ENCODE results near the gene MPND.
"Not testable (repeated sequence)": the region's sequence is repeated elsewhere in the genome, so short reads cannot be mapped to it uniquely, and the experiment has no call there.

MPND gene

DNA sequence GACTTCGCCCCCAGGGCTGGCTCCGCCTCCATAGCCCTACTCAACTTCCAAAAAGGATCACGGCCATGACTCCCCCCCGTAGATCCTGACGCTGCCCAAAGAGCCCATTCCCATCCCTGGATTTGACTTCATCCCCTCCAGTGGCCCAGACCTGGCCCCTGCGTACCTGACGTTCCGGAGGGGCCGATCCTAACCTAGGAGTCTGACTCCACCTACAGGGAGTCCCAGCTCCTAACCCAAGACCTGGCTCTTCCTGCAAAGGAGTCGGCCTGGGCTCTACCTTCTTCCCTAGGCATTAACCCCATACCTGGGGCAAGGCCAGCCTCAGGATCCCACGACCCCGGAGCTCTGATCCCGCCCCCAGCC lies 15.5 kb upstream of the MPND start:
- intact Hi-C loops (cut with micrococcal nuclease) = loop anchor here (2.0 kb wide), 1 partner anchor 15 kb away; the partner anchor contains the start of gene MPND
- Mint-ChIP-seq H3K4me3 (peak overlapping the region; percentile 82), H3K27me3 (peaks cover 60% of the 10 kb centered on the region), H3K27ac (peak overlapping the region; percentile 77), H3K9me3 (no peaks in the 10 kb centered on the region), H3K36me3 (ENCODE audit: low read depth) (no peaks in the 10 kb centered on the region), H3K4me1 (ENCODE audit: low read depth) (peaks cover 35% of the 10 kb centered on the region)

DNA sequence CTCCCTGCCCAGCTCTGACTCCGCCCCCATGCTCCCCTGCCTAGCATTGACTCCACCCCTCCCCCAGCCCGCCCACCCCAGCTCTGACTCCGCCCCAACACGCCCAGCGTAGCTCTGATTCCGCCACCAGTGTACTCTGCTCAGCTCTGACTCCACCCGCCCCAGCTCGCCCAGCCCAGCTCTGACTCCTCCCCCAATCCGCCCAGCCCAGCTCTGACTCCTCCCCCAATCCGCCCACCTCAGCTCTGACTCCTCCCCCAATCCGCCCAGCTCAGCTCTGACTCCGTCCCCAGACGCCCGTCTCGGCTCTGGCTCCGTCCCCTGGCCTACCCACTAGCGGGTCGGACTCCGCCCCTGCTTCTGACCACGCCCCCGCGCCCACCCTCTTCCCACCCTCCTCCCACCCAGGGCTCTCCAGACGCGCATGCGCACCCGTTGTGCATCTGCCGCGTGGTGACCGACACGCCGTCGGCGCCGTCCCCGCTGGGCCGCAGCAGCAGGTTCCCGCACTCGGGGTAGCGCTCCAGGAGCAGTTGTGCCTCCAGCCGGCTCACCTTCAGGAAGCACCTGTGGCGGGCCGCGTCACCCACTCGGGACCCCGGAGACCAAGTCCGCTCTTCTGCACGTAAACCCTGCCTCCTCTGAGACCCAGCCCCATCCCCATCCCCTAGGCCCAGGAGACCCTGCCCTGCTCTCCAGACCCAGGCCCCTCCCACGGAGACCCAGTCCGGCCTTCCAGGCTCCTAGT lies 14.9 kb upstream of the MPND start:
- H3K27ac Mint-ChIP-seq = peak overlapping the region; percentile 77
- H3K36me3 Mint-ChIP-seq (ENCODE audit: low read depth) = no peaks in the 10 kb centered on the region
- no peaks in the 10 kb centered on the region for H3K9me3 Mint-ChIP-seq
- H3K4me1 Mint-ChIP-seq (ENCODE audit: low read depth) = peaks cover 35% of the 10 kb centered on the region
- H3K4me3 Mint-ChIP-seq = peak overlapping the region; percentile 82
- H3K27me3 Mint-ChIP-seq = peaks cover 60% of the 10 kb centered on the region
- intact Hi-C loops (cut with micrococcal nuclease) = loop anchor here (2.0 kb wide), 1 partner anchor 14 kb away; the partner anchor contains the start of gene MPND

DNA sequence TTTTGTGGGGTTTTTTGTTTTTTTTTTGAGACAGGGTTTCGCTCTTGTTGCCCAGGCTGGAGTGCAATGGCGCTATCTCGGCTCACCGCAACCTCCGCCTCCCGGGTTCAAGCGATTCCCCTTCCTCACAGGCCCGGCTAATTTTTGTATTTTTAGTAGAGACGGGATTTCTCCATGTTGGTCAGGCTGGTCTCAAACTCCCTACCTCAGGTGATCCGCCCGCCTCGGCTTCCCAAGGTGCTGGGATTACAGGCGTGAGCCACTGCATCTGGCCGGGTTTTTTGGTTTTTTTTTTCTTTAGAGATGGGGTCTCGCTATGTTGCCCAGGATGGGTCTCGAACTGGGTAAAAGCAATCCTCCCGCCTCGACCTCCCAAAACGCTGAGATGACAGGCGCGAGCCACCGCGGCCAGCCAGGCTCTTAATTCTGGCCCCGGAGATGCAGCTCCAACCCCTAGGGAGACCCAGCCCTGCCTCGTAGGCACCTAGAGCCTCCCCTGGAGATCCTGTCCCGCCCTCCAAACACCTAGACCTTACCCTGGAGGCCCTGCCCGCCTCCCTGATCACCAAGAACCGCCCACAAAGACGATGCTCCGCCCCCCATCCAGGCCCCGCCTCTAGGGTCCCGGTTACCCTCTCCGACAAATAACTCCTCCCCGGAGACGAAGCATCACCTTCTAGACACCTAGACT lies 14.2 kb upstream of the MPND start:
- Mint-ChIP-seq H3K27ac (peak overlapping the region; percentile 77), H3K4me3 (peak overlapping the region; percentile 82), H3K27me3 (peaks cover 58% of the 10 kb centered on the region), H3K4me1 (ENCODE audit: low read depth) (peaks cover 35% of the 10 kb centered on the region)
- H3K9me3 Mint-ChIP-seq; H3K36me3 Mint-ChIP-seq (ENCODE audit: low read depth): not testable (repeated sequence)
- intact Hi-C loops (cut with micrococcal nuclease) = loop anchor here (2.0 kb wide), 1 partner anchor 14 kb away; the partner anchor contains the start of gene MPND

DNA sequence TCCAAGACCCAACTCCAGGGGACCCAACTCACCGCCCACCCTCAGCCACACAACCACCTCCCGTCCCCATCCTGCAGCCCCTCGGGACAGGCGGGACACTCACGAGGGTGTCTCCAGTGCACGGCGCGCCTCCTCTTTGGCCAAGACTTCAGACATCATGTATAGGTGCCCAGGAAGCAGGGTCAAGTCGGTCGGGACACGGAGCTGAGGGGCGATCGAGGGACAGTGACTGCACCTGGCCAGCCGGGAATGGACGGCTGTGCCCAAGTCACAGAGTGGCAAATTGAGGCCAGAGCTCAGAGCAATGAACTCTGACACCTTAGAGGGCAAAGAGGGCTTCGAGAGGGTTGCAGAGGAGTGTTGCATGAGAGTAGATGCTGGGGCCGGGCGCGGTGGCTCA lies 13.5 kb upstream of the MPND start:
- intact Hi-C loops (cut with micrococcal nuclease) = loop anchor here (2.0 kb wide), 1 partner anchor 13 kb away; the partner anchor contains the start of gene MPND
- Mint-ChIP-seq H3K4me1 (ENCODE audit: low read depth) (peaks cover 35% of the 10 kb centered on the region), H3K4me3 (no peak overlapping the region), H3K27me3 (peaks cover 52% of the 10 kb centered on the region), H3K27ac (peak overlapping the region; percentile 77), H3K9me3 (peaks cover 8% of the 10 kb centered on the region), H3K36me3 (ENCODE audit: low read depth) (no peaks in the 10 kb centered on the region)

DNA sequence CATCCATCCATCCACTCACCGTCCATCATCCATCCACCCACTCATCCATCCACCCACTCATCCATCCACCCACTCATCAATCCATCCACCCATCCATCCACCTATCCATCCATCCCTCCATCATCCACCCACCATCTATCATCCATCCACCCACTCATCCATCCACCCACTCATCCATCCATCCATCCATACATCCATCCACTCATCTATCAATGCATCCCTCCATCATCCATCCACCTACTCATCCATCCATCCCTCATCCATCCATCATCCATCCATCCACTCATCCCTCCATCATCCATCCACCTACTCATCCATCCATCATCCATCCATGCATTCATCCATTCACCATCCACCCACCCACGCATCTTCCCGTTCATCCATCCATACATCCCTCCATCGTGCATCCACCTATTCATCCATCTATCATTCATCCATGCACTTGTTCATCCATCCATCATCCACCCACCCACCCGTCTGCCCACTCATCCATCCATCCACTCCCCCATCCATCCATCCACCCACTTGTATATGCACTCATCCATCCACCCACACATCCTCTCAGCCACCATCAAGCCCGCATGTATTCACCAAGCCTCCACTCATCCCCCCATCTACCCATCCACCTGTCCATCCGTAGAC lies 8.3 kb upstream of the MPND start:
- H3K9me3 Mint-ChIP-seq = peaks cover 14% of the 10 kb centered on the region
- no peaks in the 10 kb centered on the region for H3K36me3 Mint-ChIP-seq (ENCODE audit: low read depth)
- H3K4me3 Mint-ChIP-seq = no peak overlapping the region
- H3K27me3 Mint-ChIP-seq = peaks cover 22% of the 10 kb centered on the region
- no peak overlapping the region for H3K27ac Mint-ChIP-seq
- intact Hi-C loops (cut with micrococcal nuclease) = no loop called here
- peaks cover 20% of the 10 kb centered on the region for H3K4me1 Mint-ChIP-seq (ENCODE audit: low read depth)

DNA sequence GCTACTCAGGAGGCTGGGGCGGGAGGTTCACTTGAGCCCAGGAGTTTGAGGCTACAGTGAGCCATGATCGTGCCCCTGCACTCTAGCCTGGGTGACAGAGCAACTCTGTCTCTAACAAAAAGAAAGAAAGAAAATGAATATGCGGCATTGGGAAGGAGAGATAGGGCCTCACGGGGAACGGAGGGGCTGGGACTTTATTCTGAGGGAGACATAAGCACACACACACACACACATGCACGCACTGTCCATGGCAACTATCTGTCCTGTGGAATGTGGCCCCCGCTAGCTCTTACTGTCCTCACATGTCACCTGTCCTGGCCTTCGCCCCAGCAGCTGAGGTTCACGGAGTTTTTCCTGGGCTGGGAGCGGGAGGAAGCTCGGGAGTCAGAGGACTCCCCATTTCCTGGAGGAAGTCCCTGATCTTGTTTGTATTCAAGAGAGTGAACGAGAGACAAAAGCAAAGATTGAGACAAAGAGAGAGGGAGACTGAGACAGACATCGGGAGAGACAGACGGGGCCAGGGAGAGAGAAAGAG lies 5.4 kb upstream of the MPND start:
- Mint-ChIP-seq H3K27ac (peak overlapping the region; percentile 79), H3K9me3 (peaks cover 14% of the 10 kb centered on the region), H3K4me3 (peak overlapping the region; percentile 74), H3K27me3 (peaks cover 19% of the 10 kb centered on the region), H3K4me1 (ENCODE audit: low read depth) (peaks cover 30% of the 10 kb centered on the region), H3K36me3 (ENCODE audit: low read depth) (peaks cover under 1% of the 10 kb centered on the region)
- intact Hi-C loops (cut with micrococcal nuclease) = no loop called here

DNA sequence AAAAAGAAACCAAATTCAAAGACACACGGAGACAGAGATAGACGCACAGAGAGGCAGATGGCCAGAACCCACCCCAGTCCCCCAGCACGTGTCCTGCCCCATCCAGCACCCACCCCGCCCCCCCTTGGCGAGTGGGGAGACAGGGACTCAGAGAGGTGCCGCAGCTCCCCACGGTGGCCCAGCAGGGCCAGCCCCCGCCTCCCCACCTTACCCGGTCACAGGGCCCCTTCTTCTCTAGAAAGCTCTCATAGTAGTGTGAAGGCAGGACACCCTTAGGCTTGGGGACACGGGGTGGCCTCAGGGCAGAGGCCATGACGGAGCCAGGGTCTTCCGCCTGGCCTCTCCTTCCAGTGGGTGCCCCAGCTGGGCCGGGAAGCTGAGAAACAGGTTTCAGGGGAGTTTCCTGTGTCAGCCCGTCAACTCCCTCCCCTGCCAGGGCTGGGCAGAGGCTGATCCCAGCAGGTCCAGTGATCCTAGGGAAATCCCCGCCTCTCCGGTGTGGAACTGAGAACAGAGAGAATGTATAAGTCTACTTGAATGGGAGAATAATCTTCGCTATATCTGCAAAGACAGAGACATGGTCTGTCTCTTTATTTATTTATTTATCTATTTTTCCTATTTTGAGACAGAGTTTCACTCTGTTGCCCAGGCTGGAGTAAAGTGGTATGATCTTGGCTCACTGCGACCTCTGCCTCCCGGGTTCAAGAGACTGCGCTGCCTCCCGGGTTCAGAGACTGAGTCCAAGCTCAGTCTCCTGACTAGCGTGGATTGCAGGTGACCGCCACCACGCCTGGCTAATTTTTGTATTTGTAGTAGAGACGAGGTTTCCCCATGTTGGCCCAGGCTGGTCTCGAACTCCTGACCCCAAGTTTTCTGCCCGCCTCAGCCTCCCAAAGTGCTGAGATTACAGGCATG lies 4.7 kb upstream of the MPND start, which contains the start of gene STAP2:
Gene STAP2, minus strand, starts transcription at position 387 of the 915 bp plus-strand sequence. Its CDS starts 74 bp downstream, at position 313.
- peaks cover 19% of the 10 kb centered on the region for H3K27me3 Mint-ChIP-seq
- H3K27ac Mint-ChIP-seq = peak within 1 kb of the TSS; percentile 79
- peak within 1 kb of the TSS; percentile 74 for H3K4me3 Mint-ChIP-seq
- H3K36me3 Mint-ChIP-seq (ENCODE audit: low read depth) = peaks cover 6% of the 10 kb centered on the region
- intact Hi-C loops (cut with micrococcal nuclease) = no loop called here
- peaks cover 34% of the 10 kb centered on the region for H3K4me1 Mint-ChIP-seq (ENCODE audit: low read depth)
- peaks cover 14% of the 10 kb centered on the region for H3K9me3 Mint-ChIP-seq

DNA sequence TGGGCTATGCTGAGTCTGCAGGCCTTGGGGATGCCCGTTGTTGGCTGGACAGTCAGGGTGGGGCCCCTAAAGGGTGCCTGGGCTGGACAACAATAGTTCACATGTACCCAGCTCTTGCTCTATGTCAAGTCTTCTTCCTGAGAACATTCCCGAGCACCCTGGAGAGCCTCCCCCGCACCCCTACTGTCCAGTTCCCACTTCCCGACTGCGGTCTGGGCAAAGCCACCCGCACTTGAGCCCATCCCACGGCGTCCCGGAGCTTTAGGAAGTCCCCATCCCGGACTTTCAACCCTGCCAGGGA lies 1.1 kb upstream of the MPND start:
- H3K27ac Mint-ChIP-seq = peak overlapping the region; percentile 82
- peaks cover 49% of the 10 kb centered on the region for H3K4me1 Mint-ChIP-seq (ENCODE audit: low read depth)
- peak overlapping the region; percentile 96 for H3K4me3 Mint-ChIP-seq
- H3K9me3 Mint-ChIP-seq = no peaks in the 10 kb centered on the region
- H3K27me3 Mint-ChIP-seq = peaks cover 12% of the 10 kb centered on the region
- intact Hi-C loops (cut with micrococcal nuclease) = loop anchor here (2.0 to 5.0 kb wide), 2 partner anchors 13 to 95 kb away; partner anchors contain the start of gene YJU2
- peaks cover 33% of the 10 kb centered on the region for H3K36me3 Mint-ChIP-seq (ENCODE audit: low read depth)

DNA sequence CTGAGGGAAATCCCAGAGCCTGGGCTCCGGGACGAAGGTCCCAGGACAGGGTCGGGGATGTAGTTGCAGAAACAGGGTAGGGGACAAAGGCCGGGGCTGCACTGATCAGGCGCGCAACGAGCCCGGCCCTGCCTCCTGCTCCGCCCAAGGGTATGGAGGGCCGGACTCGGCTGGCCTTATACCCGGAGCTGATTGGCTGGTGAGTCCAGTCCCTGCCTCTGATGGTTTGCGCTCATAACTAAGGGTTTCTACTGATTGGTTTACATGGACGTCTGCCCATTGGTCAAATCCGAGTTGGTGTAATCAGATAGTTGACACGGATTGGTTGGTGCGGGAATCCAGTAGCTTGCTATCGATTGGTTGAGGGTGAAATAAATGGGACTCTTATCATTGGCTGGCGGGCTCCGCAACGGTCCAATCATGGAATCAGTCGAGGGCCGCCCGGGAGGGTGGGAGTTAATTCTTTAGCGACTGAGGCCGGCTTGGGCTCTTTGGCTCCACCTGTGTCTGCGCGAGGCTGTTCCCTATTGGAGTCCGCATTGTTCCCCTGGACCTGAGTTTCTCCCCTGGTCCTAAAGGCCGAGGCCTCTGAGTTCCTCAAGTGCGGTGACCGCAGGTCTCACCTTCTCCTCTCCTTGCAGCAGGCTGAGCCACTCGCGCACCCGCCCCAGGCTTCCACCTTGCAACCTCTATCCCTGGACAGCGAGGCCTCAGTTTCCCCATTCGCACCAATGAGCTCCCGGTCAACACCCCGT lies 570 bp upstream of the MPND start:
- Mint-ChIP-seq H3K27ac (peak overlapping the region; percentile 82), H3K4me3 (peak overlapping the region; percentile 96), H3K27me3 (peaks cover 12% of the 10 kb centered on the region), H3K4me1 (ENCODE audit: low read depth) (peaks cover 47% of the 10 kb centered on the region), H3K36me3 (ENCODE audit: low read depth) (peaks cover 38% of the 10 kb centered on the region), H3K9me3 (no peaks in the 10 kb centered on the region)
- intact Hi-C loops (cut with micrococcal nuclease) = loop anchor here (2.0 to 5.0 kb wide), 2 partner anchors 14 to 95 kb away; partner anchors contain the start of gene YJU2

DNA sequence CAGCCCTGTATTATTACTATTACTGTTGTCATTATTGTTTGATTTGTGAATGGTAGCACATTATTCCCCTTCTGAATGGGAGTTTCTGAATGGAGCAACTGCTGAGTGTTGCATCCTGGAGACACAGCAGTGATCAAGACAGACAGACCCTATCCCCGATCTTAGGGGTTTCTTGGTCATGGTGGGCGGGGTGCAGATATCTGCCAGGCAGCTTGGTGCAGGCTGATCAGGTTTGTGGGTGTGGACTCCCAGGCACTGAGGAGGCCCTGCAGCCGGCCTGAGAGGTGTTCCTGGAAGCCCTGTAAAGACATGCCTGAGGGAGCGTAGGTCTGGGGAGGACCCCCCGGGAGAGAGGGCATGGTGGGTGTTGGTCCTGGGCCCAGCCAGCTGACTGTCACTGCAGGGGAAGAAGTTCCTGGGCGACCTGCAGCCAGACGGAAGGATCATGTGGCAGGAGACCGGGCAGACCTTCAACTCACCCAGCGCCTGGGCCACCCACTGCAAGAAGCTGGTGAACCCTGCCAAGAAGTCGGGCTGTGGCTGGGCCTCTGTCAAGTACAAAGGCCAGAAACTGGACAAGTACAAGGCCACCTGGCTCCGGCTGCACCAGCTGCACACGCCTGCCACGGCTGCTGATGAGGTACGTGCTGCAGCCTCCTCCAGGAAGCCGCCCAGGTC lies 2.1 kb downstream of the MPND start:
- Mint-ChIP-seq H3K27me3 (no peaks in the 10 kb centered on the region), H3K4me1 (ENCODE audit: low read depth) (peaks cover 29% of the 10 kb centered on the region), H3K4me3 (no peak overlapping the region), H3K36me3 (ENCODE audit: low read depth) (peaks cover 65% of the 10 kb centered on the region), H3K27ac (no peak overlapping the region), H3K9me3 (no peaks in the 10 kb centered on the region)
- intact Hi-C loops (cut with micrococcal nuclease) = no loop called here

DNA sequence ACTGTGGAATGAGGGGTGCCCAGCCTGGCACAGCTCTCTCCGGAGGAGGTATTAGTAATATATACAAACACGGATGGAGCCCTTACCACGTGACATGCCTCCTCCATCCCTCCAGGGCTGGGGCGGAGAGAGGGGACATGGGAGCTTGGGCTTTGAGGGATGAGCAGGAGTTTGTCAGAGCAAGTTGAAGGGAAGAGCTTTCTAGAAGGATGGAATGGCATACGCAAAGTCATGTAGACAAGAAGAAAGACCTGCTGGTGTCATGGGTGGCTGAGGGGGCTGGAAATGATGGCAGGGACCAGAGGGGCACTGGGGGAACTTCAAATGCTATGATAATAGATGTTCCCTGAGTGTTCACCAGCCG lies 2.6 kb downstream of the MPND start:
- intact Hi-C loops (cut with micrococcal nuclease) = no loop called here
- Mint-ChIP-seq H3K4me1 (ENCODE audit: low read depth) (peaks cover 29% of the 10 kb centered on the region), H3K27ac (no peak overlapping the region), H3K9me3 (no peaks in the 10 kb centered on the region), H3K27me3 (no peaks in the 10 kb centered on the region), H3K36me3 (ENCODE audit: low read depth) (peaks cover 70% of the 10 kb centered on the region), H3K4me3 (no peak overlapping the region)

DNA sequence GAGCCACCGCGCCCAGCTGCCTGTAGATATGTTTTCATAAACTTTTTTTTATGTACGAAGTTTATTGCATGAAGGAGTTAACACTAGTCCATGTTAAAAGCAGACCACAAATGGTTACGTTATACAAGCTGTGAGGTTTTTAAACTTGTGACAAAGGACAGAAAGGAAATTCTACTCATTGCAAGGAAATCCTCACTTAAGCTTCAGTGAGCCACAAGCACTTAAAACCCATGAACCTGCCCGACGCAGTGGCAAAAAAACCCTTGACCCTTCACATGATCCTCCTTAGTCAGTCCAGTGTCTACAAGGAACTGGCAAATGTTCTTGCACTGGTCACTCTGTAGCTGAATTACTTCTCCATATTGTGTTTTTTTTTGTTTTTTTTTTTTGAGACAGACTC lies 4.2 kb downstream of the MPND start:
- Mint-ChIP-seq H3K4me3 (no peak overlapping the region), H3K27me3 (no peaks in the 10 kb centered on the region), H3K4me1 (ENCODE audit: low read depth) (peaks cover 22% of the 10 kb centered on the region)

More for the DNA sequence above, 4.2 kb downstream of the MPND start:
- Mint-ChIP-seq H3K9me3 (no peaks in the 10 kb centered on the region), H3K27ac (peak overlapping the region; percentile 52), H3K36me3 (ENCODE audit: low read depth) (peaks cover 78% of the 10 kb centered on the region)
- intact Hi-C loops (cut with micrococcal nuclease) = no loop called here
